GM12878 (cell line): ENCODE data around the gene PTPDC1. TPM values are rescaled to one million over a fixed set of nuclear protein-coding genes. Genes with fewer than 3 reads are reported as not detected.

Experiments
- ATAC-seq: fragments of 200-7000 bp; cut with Tn5 transposase; 3 replicates; pipeline ENCODE4 v1.9.1; 2020; ENCODE audit warnings: mild to moderate bottlenecking, moderate library complexity
- BruUV-seq: library from RNA; stranded (reverse); fragments of 400-500 nt; replicated peaks from 2 replicates; lab custom pipeline; 2021; lab: Mats Ljungman, UMichigan
- CTCF ChIA-PET: fragments of 300-600 bp; sonication (Branson Sonifier 250); formaldehyde crosslinking; extraction: SDS; loops from one replicate; lab custom pipeline; 2021; ENCODE audit warnings: inconsistent platforms; lab: Yijun Ruan, JAX
- POLR2A ChIA-PET: fragments of 350-600 bp; formaldehyde crosslinking; extraction: SDS; loops from one replicate; lab custom pipeline; 2021; ENCODE audit warnings: inconsistent platforms; lab: Charles Lee
- RAD21 ChIA-PET: fragments of 300-600 bp; sonication (Branson Sonifier 250); formaldehyde crosslinking; loops from one replicate; lab custom pipeline; 2023; ENCODE audit warnings: antibody characterized with exemption; ENCODE audit not compliant: unreplicated experiment; lab: Charles Lee
- SMC1A ChIA-PET: fragments of 300-600 bp; sonication (Branson Sonifier 250); formaldehyde crosslinking; loops from one replicate; lab custom pipeline; 2023; ENCODE audit not compliant: unreplicated experiment, uncharacterized antibody; lab: Charles Lee
- DNase-seq: peaks from one replicate; pipeline ENCODE4 v3.0.0-alpha.2; 2011; ENCODE audit warnings: low read depth, low spot score
- FAIRE-seq: peaks from 3 replicates; lab custom pipeline; 2011; peaks lifted over from hg19 to GRCh38; lab: Jason Lieb, UNC
- H2AFZ ChIP-seq: 2 replicates; pipeline ENCODE4 v1.6.0; 2011; ENCODE audit warnings: low read depth, low read length, control low read depth; ENCODE audit not compliant: control insufficient read depth
- H3K27ac ChIP-seq: 2 replicates; pipeline ENCODE4 v1.5.1; 2011; ENCODE audit warnings: control low read depth; ENCODE audit not compliant: control insufficient read depth, insufficient read depth
- H3K27me3 ChIP-seq, 2 experiments: replicated peaks in 1 of 2; 2 replicates each; pipeline versions ENCODE4 v1.6.0 to v1.6.1; 2011; ENCODE audit warnings: low read length in 1 of 2; ENCODE audit not compliant: control insufficient read depth in 2 of 2, insufficient read depth in 2 of 2
- H3K36me3 ChIP-seq, 2 experiments: 2 replicates each; pipeline ENCODE4 v1.5.1; 2011; ENCODE audit warnings: low read length in 1 of 2; ENCODE audit not compliant: control insufficient read depth in 2 of 2, insufficient read depth in 2 of 2
- H3K4me1 ChIP-seq: 2 replicates; pipeline ENCODE4 v1.6.1; 2011; ENCODE audit warnings: mild to moderate bottlenecking, low read length, moderate library complexity, mixed read lengths; ENCODE audit not compliant: control insufficient read depth, insufficient read depth
- H3K4me2 ChIP-seq: 2 replicates; pipeline ENCODE4 v1.6.0; 2011; ENCODE audit warnings: control low read depth; ENCODE audit not compliant: control insufficient read depth, insufficient read depth
- H3K4me3 ChIP-seq: fragments of 200-600 bp; sonication (generic); 2 replicates; pipeline ENCODE4 v1.5.1; 2016
- H3K79me2 ChIP-seq: 2 replicates; pipeline ENCODE4 v1.6.0; 2011; ENCODE audit warnings: low read length; ENCODE audit not compliant: control insufficient read depth, insufficient read depth
- H3K9ac ChIP-seq: 2 replicates; pipeline ENCODE4 v1.8.0; 2011; ENCODE audit warnings: low read length, control low read depth, mixed read lengths; ENCODE audit not compliant: control insufficient read depth, insufficient read depth
- H3K9me3 ChIP-seq: replicated peaks from 3 replicates; pipeline ENCODE4 v1.5.1; 2011; ENCODE audit warnings: mild to moderate bottlenecking, low read length; ENCODE audit not compliant: control insufficient read depth, insufficient read depth
- H4K20me1 ChIP-seq: 2 replicates; pipeline ENCODE4 v1.6.0; 2011; ENCODE audit not compliant: control insufficient read depth, insufficient read depth
- CEBPB ChIP-seq, 2 experiments: fragments of 150-350 bp in 1 of 2; IDR thresholded peaks; 2 replicates each; pipeline ENCODE4 v1.6.1; 2012 to 2014; ENCODE audit warnings: low read depth in 2 of 2, low read length in 2 of 2, borderline replicate concordance in 1 of 2, inconsistent platforms in 1 of 2
- FOXM1 ChIP-seq: IDR thresholded peaks from 2 replicates; pipeline ENCODE4 v1.6.1; 2012; ENCODE audit warnings: low read depth, mild to moderate bottlenecking, inconsistent platforms, low read length, moderate library complexity
- IKZF1 ChIP-seq: fragments of 450-650 bp; conservative IDR thresholded peaks from 2 replicates; pipeline ENCODE4 v1.6.1; 2017; ENCODE audit warnings: antibody characterized with exemption, mild to moderate bottlenecking
- KAT2A ChIP-seq: conservative IDR thresholded peaks from 2 replicates; pipeline ENCODE4 v1.6.1; 2011; ENCODE audit warnings: low read depth, low read length; ENCODE audit not compliant: control insufficient read depth
- MEF2B ChIP-seq: fragments of 450-650 bp; IDR thresholded peaks from 2 replicates; pipeline ENCODE4 v1.6.1; 2018; ENCODE audit warnings: mild to moderate bottlenecking, moderate library complexity; ENCODE audit not compliant: partially characterized antibody, poor library complexity, severe bottlenecking
- MYB ChIP-seq: fragments of 150-350 bp; IDR thresholded peaks from 2 replicates; pipeline ENCODE4 v1.6.1; 2014; ENCODE audit warnings: mild to moderate bottlenecking, low read depth, low read length, borderline replicate concordance
- PAX8 ChIP-seq: fragments of 450-650 bp; IDR thresholded peaks from 2 replicates; pipeline ENCODE4 v1.6.1; 2017; ENCODE audit warnings: mild to moderate bottlenecking, moderate library complexity
- RAD51 ChIP-seq: fragments of 450-650 bp; IDR thresholded peaks from 2 replicates; pipeline ENCODE4 v1.6.1; 2016; ENCODE audit warnings: moderate library complexity, mild to moderate bottlenecking, inconsistent platforms
- RCOR1 ChIP-seq: conservative IDR thresholded peaks from 2 replicates; pipeline ENCODE4 v1.6.1; 2012; ENCODE audit warnings: low read depth, low read length, improper control_type of control experiment
- SIX5 ChIP-seq: IDR thresholded peaks from 2 replicates; pipeline ENCODE4 v1.6.1; 2011; ENCODE audit warnings: mild to moderate bottlenecking, low read depth, low read length, moderate library complexity; ENCODE audit not compliant: severe bottlenecking
- SMARCA5 ChIP-seq: fragments of 450-650 bp; IDR thresholded peaks from 2 replicates; pipeline ENCODE4 v1.6.1; 2017; ENCODE audit warnings: mild to moderate bottlenecking
- ZBED1 ChIP-seq: IDR thresholded peaks from 2 replicates; pipeline ENCODE4 v1.6.1; 2016; ENCODE audit warnings: borderline replicate concordance
- ZSCAN29 ChIP-seq: fragments of 450-650 bp; IDR thresholded peaks from 2 replicates; pipeline ENCODE4 v1.6.1; 2017; ENCODE audit warnings: mild to moderate bottlenecking, moderate library complexity
- WGBS: methylation state at CpG from one replicate; pipeline ENCODE4 v1.1.6; 2016; ENCODE audit warnings: low lambda C conversion rate; ENCODE audit not compliant: insufficient replicate concordance, insufficient coverage; ENCODE audit errors: missing lambda C conversion rate; 5-methylcytosine and 5-hydroxymethylcytosine counted together
- in situ Hi-C: fragments of 300-500 bp; cut with MboI; formaldehyde crosslinking; loops from 9 replicates; pipeline ENCODE4 v1.14.3; 2018; ENCODE audit warnings: mixed read lengths
- intact Hi-C: fragments of 100-400 bp; cut with micrococcal nuclease; formaldehyde crosslinking; loops from one replicate; pipeline ENCODE4 v1.14.2; 2022; ENCODE audit not compliant: unreplicated experiment
- polyA plus RNA-seq, 11 experiments: library from polyadenylated mRNA; depleted of rRNA in 4 of 11; unstranded in 6 of 11; stranded (reverse) in 5 of 11; fragments of >200 nt; fragmentation: Nextera tagmentation in 4 of 11; fragmentation: Illumina TruSeq in 1 of 11; extraction: Ambion mirVana in 4 of 11; extraction: Trizol in 1 of 11; gene quantifications; 1 replicate in 1 of 11; 2 replicates in 10 of 11; pipeline versions ENCODE4 v1.2.1 to v1.2.3, GENCODE V29; 2011 to 2016; ENCODE audit warnings: inconsistent platforms in 2 of 11, missing spikeins in 2 of 11, low read depth in 1 of 11
- total RNA-seq, 4 experiments: library from RNA; depleted of rRNA in 3 of 4; stranded (reverse); fragments of >200 nt in 3 of 4; fragmentation: Illumina TruSeq in 1 of 4; extraction: Trizol in 1 of 4; gene quantifications; 2 replicates each; pipeline versions ENCODE4 v1.2.1 to v1.2.3, GENCODE V29; 2013 to 2021
- TF ChIP-seq, protein P1 (sequence below): IDR thresholded peaks from 2 replicates; pipeline ENCODE4 v1.6.1; 2011; ENCODE audit warnings: mild to moderate bottlenecking, low read depth, low read length, moderate library complexity; ENCODE audit not compliant: insufficient replicate concordance
- TF ChIP-seq, protein P2 (sequence below): fragments of 450-650 bp; IDR thresholded peaks from 2 replicates; pipeline ENCODE4 v1.6.1; 2017; ENCODE audit warnings: mild to moderate bottlenecking, moderate library complexity
- TF ChIP-seq, protein P3 (sequence below): IDR thresholded peaks from 2 replicates; pipeline ENCODE4 v1.6.1; 2012; ENCODE audit warnings: low read depth, low read length, improper control_type of control experiment
- TF ChIP-seq, protein P4 (sequence below): fragments of 450-650 bp; IDR thresholded peaks from 2 replicates; pipeline ENCODE4 v1.6.1; 2017; ENCODE audit warnings: antibody characterized with exemption, mild to moderate bottlenecking, moderate library complexity

The PTPDC1 gene
- total and polyA plus RNA-seq, 10 of the 15 experiments (the other 5 are each of a cell fraction or from before 2014, with no cell fraction given) = 1.2 to 4.5 (median 2.9) TPM

DNA sequence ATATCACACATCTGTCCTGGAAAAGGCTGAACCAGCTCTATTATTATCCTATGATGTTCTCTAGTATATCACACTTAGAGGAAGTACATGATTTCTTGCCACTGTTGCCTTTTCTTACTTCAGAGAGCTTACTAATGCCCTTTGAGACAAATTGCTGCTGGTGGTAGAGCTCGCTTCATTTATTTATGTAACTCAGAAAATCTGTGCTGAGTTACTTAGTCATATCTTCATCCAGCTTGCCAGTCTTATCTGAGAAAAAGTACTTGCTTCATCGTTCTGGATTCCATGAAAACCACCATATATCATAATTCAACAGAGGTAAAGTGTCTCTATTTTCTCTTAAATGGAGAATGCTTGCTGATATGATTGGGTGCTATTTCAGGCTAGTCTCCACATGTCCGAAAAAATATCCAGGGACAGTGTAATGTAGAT lies 26.6 kb downstream of the PTPDC1 start:
- DNase-seq (no peak), FAIRE-seq (no peak), ATAC-seq (no peak)
- ChIA-PET SMC1A (no interaction called here), CTCF (no interaction called here), POLR2A (no interaction called here), RAD21 (no interaction called here)
- no TSS peak for BruUV-seq
- no peaks in the 10 kb centered on the region for H3K27me3 ChIP-seq
- no peak overlapping the region for H3K4me2 ChIP-seq
- H4K20me1 ChIP-seq = no peaks in the 10 kb centered on the region
- no peak overlapping the region for H3K27ac ChIP-seq
- H3K4me3 ChIP-seq = no peak overlapping the region
- no peaks in the 10 kb centered on the region for H3K36me3 ChIP-seq
- in situ Hi-C loops (no loop called here), intact Hi-C loops (no loop called here)
- H3K4me1 ChIP-seq = no peaks in the 10 kb centered on the region
- no peak overlapping the region for H3K9ac ChIP-seq
- H2AFZ ChIP-seq = no peak overlapping the region
- WGBS = 91% methylated on average over 3 of the region's 3 CpGs
- no peaks in the 10 kb centered on the region for H3K9me3 ChIP-seq
- H3K79me2 ChIP-seq = no peaks in the 10 kb centered on the region
- TF ChIP-seq, protein P1, sequence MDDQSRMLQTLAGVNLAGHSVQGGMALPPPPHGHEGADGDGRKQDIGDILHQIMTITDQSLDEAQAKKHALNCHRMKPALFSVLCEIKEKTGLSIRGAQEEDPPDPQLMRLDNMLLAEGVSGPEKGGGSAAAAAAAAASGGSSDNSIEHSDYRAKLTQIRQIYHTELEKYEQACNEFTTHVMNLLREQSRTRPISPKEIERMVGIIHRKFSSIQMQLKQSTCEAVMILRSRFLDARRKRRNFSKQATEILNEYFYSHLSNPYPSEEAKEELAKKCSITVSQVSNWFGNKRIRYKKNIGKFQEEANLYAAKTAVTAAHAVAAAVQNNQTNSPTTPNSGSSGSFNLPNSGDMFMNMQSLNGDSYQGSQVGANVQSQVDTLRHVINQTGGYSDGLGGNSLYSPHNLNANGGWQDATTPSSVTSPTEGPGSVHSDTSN = no peak
- TF ChIP-seq IKZF1 (no peak), PAX8 (no peak), SIX5 (no peak), FOXM1 (no peak), CEBPB (IDR thresholded peaks at IDR 0.05; ENCODE audit: borderline replicate concordance in 1 of 2, low read depth in 2 of 2, low read length in 2 of 2) (no peak), KAT2A (no peak), MYB (no peak), RAD51 (no peak), RCOR1 (no peak), ZSCAN29 (no peak), MEF2B (no peak), ZBED1 (no peak), SMARCA5 (no peak)
- TF ChIP-seq, protein P2, sequence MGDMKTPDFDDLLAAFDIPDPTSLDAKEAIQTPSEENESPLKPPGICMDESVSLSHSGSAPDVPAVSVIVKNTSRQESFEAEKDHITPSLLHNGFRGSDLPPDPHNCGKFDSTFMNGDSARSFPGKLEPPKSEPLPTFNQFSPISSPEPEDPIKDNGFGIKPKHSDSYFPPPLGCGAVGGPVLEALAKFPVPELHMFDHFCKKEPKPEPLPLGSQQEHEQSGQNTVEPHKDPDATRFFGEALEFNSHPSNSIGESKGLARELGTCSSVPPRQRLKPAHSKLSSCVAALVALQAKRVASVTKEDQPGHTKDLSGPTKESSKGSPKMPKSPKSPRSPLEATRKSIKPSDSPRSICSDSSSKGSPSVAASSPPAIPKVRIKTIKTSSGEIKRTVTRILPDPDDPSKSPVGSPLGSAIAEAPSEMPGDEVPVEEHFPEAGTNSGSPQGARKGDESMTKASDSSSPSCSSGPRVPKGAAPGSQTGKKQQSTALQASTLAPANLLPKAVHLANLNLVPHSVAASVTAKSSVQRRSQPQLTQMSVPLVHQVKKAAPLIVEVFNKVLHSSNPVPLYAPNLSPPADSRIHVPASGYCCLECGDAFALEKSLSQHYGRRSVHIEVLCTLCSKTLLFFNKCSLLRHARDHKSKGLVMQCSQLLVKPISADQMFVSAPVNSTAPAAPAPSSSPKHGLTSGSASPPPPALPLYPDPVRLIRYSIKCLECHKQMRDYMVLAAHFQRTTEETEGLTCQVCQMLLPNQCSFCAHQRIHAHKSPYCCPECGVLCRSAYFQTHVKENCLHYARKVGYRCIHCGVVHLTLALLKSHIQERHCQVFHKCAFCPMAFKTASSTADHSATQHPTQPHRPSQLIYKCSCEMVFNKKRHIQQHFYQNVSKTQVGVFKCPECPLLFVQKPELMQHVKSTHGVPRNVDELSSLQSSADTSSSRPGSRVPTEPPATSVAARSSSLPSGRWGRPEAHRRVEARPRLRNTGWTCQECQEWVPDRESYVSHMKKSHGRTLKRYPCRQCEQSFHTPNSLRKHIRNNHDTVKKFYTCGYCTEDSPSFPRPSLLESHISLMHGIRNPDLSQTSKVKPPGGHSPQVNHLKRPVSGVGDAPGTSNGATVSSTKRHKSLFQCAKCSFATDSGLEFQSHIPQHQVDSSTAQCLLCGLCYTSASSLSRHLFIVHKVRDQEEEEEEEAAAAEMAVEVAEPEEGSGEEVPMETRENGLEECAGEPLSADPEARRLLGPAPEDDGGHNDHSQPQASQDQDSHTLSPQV = no peak
- TF ChIP-seq, protein P3, sequence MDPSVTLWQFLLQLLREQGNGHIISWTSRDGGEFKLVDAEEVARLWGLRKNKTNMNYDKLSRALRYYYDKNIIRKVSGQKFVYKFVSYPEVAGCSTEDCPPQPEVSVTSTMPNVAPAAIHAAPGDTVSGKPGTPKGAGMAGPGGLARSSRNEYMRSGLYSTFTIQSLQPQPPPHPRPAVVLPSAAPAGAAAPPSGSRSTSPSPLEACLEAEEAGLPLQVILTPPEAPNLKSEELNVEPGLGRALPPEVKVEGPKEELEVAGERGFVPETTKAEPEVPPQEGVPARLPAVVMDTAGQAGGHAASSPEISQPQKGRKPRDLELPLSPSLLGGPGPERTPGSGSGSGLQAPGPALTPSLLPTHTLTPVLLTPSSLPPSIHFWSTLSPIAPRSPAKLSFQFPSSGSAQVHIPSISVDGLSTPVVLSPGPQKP = no peak
- TF ChIP-seq, protein P4, sequence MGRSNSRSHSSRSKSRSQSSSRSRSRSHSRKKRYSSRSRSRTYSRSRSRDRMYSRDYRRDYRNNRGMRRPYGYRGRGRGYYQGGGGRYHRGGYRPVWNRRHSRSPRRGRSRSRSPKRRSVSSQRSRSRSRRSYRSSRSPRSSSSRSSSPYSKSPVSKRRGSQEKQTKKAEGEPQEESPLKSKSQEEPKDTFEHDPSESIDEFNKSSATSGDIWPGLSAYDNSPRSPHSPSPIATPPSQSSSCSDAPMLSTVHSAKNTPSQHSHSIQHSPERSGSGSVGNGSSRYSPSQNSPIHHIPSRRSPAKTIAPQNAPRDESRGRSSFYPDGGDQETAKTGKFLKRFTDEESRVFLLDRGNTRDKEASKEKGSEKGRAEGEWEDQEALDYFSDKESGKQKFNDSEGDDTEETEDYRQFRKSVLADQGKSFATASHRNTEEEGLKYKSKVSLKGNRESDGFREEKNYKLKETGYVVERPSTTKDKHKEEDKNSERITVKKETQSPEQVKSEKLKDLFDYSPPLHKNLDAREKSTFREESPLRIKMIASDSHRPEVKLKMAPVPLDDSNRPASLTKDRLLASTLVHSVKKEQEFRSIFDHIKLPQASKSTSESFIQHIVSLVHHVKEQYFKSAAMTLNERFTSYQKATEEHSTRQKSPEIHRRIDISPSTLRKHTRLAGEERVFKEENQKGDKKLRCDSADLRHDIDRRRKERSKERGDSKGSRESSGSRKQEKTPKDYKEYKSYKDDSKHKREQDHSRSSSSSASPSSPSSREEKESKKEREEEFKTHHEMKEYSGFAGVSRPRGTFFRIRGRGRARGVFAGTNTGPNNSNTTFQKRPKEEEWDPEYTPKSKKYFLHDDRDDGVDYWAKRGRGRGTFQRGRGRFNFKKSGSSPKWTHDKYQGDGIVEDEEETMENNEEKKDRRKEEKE = no peak
